Activated CD8-positive, alpha-beta memory T cell treated with anti-CD3 and anti-CD28 coated beads, Interleukin-2, amount 50 U/mL, for 1 hour (primary cell): Measurements from ENCODE around the gene ASPA.

Experiments
- DNase-seq: peaks from one replicate; pipeline ENCODE4 v3.0.0-alpha.2; 2020; ENCODE audit errors: extremely low read depth

Gene ASPA

GRCh38 chr17:3534881-3535252 is 59.1 kb downstream of the ASPA start:
- no peak for DNase-seq

GRCh38 chr17:3535253-3535995 is 59.6 kb downstream of the ASPA start:
- no peak for DNase-seq

- DNase-seq, result no peak
Observed at GRCh38 chr17:3536716-3537115, 60.9 kb downstream of the ASPA start.

- no peak for DNase-seq
Observed at GRCh38 chr17:3539881-3540540, 64.2 kb downstream of the ASPA start.

GRCh38 chr17:3542410-3543088 is 66.8 kb downstream of the ASPA start:
- no peak for DNase-seq

GRCh38 chr17:3543453-3543852 is 67.7 kb downstream of the ASPA start:
- no peak for DNase-seq

GRCh38 chr17:3544365-3544764 is 68.6 kb downstream of the ASPA start:
- DNase-seq, result no peak

- no peak for DNase-seq
Observed at GRCh38 chr17:3545151-3545550, 69.4 kb downstream of the ASPA start.

- no peak for DNase-seq
Observed at GRCh38 chr17:3546521-3546920, 70.7 kb downstream of the ASPA start.

GRCh38 chr17:3546997-3547396 is 71.2 kb downstream of the ASPA start:
- DNase-seq, result no peak

GRCh38 chr17:3547628-3548027 is 71.8 kb downstream of the ASPA start:
- no peak for DNase-seq

- DNase-seq, result no peak
Observed at GRCh38 chr17:3549610-3550162, 73.9 kb downstream of the ASPA start.

GRCh38 chr17:3551189-3551588 is 75.4 kb downstream of the ASPA start:
- no peak for DNase-seq

- no peak for DNase-seq
Observed at GRCh38 chr17:3552916-3553315, 77.1 kb downstream of the ASPA start.
